NCI-H2196 treated with DMSO at 0.1 percent for 48 hours (cell line): ENCODE data around the gene USP33.
A peak's percentile ranks its signal among the peaks of the same experiment; 100 is the strongest.
"Not testable (repeated sequence)": the region's sequence is repeated elsewhere in the genome, so short reads cannot be mapped to it uniquely, and the experiment has no call there.

Experiments
- DNase-seq: peaks from one replicate; lab custom pipeline; 2025; ENCODE audit not compliant: unreplicated experiment; lab: John Stamatoyannopoulos, UW

USP33 gene

DNA sequence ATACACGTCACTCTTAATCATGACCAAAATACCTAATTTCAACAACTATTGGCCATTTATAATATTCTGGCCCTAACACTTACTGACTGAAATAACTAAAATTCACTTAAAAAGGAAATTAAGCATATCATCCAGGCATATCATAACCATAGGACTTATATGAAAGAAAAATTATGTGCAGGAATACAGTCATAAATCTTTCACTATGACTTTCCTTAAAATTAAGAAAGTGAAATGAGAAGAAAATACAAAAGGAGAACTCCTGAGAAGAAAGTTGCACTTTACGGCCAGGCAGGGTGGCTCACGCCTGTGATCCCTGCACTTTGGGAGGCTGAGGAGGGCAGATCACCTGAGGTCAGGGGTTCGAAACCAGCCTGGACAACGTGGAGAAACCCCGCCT is 86.6 kb downstream of the USP33 start:
- DNase-seq, result no peak

DNA sequence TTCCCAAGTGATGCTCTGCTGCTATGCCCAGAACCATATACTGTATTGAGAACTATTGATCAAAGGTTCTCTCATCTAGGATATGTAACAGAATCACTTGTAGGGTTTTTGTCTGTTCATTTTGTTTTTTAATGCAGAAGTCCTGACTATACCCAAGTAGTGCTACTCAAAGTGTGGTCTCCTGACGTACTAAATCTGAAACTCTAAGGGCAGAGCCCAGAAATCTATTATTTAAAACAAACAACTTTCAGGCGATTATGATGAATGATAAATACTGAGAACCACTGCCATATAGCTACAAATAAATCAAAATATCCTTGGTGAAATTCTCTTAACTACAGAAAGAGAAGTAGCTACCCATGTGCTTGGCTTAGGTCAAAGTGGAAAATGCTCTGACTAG is 87.3 kb downstream of the USP33 start:
- DNase-seq, result no peak

- no peak for DNase-seq
Observed at GRCh38 chr1:77671836-77672235, 87.8 kb downstream of the USP33 start.

DNA sequence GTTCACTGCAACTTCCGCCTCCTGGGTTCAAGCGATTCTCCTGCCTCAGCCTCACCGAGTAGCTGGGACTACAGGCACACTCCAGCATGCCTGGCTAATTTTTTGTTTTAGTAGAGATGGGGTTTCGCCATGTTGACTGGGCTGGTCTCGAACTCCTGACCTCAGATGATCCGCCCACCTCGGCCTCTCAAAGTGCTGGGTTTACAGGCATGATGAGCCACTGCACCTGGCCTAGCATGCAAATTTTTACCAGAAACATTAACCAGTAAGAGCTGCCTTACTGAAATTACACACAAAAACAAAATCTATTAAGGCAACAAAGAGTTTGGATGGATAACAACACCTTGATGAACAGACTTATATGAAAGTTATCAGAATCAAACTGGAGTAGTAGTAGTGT is 89.3 kb downstream of the USP33 start:
- no peak for DNase-seq

DNA sequence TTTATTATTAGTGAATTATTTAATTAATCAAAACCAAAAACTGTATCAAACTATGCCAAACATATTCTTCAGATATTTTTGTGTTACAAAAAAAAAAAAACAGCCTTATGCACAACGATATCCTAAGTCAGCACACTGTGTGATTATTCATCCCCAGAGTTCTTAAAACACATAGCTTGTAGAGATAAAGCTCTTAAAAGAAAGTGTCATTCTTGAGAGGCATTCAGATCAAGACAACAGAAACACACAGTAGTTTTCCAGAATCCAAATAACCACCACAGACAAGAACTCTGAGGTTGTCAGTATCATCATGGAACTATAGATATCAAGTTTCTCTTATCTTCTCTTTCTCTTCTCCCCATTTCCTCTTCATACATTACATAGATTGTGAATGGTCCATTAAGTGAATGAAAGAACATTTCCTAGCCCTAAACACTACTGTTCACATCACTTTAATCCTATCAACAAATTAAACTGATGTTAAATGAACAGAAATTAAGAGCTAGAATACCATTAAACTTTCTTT is 90.7 kb downstream of the USP33 start:
- DNase-seq, result no peak

- no peak for DNase-seq
Observed at GRCh38 chr1:77664939-77665516, 94.6 kb downstream of the USP33 start.

- DNase-seq, result no peak
Observed at GRCh38 chr1:77661696-77662095, 98.0 kb downstream of the USP33 start.

GRCh38 chr1:77659879-77660593 is 99.6 kb downstream of the USP33 start:
- no peak for DNase-seq

DNA sequence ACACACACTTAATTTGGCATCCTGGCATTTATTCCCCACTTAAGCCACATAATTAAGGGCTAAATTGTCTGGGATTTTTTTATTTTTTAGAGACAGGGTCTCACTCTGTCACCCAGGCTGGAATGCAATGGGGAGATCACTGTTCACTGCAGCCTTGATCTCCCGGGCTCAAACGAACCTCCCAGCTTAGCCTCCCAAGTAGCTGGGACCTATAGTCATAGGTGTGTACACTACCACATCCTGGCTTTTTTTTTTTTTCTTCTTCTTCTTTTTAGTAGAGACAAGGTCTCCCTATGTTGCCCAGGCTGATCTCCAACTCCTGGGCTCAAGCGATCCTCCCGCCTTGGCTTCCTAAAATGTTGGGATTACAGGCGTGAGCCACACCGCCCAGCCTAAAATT is 101.4 kb downstream of the USP33 start:
- no peak for DNase-seq

DNA sequence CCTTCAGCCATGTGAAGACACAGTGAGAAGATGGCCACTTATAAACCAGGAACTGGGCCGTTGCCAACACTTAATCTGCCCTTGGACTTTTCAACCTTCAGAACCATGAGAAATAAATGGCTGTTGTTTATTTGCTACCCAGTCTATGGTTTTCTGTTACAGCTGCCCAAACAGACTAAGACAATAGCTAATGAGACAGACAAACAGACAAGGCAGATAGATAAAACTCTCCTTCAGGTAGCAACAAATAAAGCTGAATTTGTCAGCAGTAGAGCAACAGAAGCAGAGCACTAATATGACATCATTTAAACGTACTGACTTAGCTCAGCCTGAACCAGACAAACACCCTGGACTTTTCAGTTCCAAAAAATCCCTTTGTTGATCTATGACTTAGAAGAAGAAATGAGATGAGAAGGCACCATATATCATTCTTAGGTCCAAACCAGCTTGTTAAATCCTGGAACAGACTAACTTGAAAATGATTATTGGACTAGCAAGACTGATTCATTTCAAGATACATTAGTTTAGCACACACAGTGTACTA is 104.1 kb downstream of the USP33 start:
- peak; percentile 41 for DNase-seq

DNA sequence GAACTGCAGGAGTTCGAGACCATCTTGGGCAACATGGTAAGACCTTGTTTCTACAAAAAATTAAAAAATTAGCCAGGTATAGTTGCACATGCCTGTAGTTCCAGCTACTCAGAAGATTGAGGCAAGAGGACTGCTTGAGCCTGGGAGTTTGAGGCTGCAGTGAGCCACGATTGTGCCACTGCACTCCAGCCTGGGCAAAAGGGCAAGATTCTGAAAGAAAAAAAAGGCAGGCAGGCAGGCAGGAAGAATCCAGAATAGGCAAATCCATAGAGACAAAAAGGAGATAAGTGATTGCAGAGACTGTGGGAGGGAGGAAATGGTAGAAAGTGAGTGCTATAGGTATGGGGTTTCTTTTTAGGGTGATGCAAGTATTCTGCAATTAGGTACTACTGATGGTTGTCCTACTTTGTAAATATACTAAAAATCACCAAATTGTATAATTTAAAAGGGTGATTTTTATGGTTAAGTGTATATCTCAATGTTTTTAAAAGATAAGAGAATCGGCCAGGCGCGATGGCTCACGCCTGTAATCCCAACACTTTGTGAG is 106.6 kb downstream of the USP33 start:
- no peak for DNase-seq

DNA sequence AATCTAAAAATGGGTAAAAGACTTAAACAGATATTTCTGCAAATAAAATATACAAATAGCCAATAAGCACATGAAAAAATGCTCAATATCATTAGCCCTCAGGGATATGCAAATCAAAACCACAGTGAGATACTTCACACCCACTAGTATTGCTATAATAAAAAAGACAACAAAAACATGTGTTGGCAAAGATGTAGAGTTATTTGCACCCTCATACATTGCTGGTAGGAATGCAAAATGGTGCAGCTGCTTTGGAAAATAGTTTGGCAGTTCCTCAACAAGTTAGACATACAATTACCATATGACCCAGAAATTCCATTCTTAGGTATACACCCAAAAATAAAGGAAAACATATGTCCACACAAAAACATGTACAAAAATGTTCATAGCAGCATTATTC is 107.4 kb downstream of the USP33 start:
- no peak for DNase-seq

DNA sequence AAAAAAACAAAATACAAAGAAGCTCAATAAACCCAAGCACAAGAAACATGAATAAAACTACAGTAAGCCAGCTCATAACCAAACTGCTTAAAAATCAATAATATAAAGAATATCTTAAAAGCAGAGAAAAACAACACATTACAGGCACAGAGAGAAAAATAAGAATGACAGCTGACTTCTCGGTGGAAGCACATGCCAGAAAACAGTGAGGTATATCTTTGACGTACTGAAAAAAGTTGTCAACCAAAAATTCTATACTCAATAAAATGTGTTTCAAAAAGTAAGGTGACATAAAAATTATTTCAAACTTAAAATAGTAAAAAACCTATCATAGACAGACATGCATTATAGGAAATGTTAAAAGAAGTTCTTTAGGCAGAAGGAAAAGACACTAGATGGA is 110.5 kb downstream of the USP33 start:
- DNase-seq, result no peak

- DNase-seq, result not testable (repeated sequence)
Observed at GRCh38 chr1:77646224-77646623, 113.4 kb downstream of the USP33 start.
